Pulmonary artery endothelial cell (primary cell): Measurements from ENCODE around the gene PDE8B. TPM values are rescaled to one million over a fixed set of nuclear protein-coding genes. Genes with fewer than 3 reads are reported as not detected.

Experiments
- DNase-seq: peaks from one replicate; pipeline ENCODE4 v3.0.0-alpha.2; 2011; ENCODE audit warnings: low read depth, low spot score
- total RNA-seq: library from RNA; depleted of rRNA; stranded (reverse); fragments of >200 nt; gene quantifications from 2 replicates; pipeline ENCODE4 v1.2.3, GENCODE V29; 2014

The PDE8B gene
- total RNA-seq, 1 donor from 2014 or later: not detected

DNA sequence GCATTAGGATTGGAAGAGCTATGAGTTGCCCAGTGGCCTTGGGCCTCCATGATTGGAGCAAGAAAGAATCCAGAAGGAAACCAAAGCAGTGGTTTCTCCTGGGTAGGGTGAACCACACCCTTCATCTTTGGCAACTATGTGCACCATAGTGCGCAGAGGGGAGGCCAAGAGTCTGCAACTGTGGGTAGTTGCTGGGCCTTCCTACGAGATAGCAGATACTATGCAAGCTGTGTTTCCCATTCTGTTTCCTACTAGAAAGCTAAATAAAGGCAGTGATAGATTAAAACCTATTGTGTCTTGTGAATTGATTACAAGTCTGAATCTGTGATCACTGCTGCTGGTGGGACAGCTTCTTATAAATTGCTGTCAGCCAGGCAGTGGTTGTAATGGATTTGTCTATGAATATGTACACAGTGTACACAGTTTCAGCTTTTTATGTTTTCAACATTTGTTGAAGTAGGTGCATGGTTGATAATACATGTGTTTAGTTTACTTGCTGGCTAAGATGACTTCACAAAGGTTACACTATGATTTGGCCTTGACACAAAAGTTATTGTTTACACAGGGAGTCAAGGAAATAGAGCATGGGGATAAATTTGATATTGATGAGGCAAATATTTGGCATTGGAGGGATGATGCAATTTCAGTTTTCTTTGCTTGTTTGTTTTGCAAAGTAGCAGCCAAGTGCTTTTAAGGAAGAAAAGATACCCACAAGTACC is 23.7 kb upstream of the PDE8B start:
- no peak for DNase-seq

DNA sequence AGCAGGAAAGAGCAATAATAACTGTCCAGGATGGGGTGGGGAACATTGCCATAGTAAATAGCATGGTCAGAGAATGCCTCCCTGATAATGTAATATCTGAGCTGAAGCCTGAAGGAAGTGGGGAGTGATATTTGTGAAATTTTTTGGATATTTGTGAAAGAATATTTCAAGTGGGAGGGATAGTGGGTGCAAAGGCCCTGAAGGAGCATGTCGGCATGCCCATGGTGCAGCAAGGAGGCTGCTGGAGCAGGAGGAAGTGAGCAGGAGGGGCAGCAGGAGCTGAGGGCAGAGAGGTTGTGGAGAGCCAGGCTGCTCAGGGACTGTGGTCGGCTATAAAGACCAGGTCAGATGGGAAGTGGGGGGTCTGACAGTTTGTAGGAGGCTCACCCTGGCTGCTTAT is 21.1 kb upstream of the PDE8B start:
- DNase-seq: no peak

DNA sequence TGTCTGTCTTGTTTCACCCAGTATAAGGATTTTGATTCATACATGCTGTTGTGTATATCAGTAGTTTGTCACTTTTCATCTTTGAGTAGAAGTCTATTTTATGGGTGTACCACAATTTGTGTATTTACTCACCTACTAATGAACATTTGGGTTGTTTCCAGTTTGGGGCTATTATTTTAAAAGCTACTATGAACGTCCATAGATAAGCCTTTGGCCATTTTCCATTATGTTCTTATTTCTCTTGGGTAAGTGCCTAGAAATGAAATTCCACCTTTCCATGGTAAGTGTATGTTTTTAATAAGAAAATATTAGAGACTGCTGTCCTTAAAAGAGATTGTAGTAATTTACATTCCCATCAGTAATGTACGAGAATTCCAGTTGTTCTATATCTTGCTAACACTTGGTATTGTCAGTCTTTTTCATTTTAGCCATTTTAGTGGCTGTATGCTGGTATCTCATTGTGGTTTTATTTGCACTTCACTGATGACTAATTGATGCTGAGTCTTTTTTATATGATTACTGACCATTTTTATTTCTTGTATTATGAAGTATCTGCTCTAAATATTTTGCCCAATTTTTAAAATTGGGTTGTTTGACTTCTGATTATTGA is 17.9 kb upstream of the PDE8B start:
- no peak for DNase-seq

DNA sequence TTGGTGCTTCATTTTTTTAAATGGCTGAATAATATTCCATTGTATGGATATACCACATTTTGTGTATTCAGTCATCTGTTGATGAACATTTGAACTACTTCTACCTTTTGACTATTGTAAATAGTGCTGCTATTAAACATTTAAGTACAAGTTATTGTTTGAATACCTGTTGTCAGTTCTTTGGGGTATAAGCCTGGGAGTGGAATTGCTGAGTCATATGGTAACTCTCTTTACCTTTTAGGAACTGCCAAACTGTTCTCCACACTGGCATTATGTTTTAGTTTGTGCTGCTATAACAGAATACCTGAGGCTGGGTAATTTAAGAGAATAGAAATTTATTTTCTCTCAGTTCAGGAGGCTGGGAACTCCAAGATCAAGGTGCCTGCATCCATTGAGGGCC is 15.7 kb upstream of the PDE8B start:
- no peak for DNase-seq

DNA sequence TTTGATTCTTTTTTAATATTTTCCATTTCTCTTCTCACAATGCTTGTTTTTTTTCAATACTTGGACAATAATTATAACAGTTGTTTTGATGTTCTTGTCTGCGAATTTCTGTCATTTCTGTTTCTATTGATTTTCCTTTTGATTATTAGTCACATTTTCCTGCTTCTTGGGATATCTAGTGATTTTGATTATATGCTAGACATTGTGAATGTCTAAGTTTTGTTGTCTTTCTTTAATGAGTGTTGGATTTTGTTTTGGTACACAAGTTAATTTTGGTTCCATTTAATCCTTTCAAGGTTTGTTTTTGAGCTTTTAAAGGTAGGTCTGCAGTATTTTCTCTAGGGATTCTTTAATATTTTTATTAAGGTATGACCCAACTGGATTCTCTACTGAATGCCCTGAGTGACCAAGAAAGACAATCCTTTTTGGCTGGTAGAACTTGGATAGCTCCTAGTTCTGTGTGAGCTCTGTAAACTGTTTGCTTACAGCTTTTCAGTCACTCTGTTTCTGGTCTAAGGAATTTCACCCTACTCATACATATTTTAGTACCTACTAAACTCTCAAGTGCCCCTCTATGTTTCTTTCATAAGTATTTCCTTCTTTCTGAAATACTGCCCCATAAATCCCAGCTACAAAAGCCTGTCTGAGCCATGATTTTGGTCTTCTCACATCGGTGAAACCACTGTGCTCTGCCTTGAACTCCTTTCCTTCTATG is 12.5 kb upstream of the PDE8B start:
- no peak for DNase-seq

DNA sequence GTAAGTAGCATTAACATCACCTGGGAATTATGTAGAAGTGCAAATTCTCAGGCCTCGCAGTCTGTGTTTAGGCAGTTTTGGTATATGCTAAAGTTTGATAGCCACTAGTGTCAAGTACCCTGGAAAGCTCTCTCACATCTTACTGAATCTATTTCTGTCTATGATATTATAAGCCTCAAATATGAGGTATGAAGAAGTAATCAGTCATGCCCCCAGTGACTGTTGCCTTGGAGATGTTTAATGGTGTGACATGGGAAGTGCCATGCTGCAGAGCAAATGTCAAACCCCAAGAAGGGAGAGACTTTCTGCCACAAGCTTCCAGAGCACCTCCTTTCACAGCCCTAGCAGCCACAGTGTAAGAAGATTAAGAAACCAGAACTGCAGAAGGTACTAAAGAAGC is 9.8 kb upstream of the PDE8B start:
- DNase-seq: no peak

DNA sequence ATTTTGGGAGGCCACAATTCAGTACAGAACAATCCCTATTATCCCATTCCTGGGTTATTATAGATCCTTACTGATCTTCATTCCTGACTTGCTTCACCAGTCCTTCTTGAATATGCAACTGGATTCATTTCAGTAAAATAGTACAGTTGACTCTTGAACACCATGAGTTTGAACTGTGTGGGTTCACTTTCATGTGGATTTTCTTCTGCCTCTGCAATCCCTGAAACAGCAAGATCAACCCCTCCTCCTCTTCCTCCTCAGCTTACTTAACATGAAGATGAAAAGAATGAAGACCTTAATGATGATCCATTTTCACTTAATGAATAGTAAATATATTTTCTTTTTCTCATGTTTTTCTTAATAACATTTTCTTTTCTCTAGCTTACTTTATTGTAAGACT is 8.3 kb upstream of the PDE8B start:
- DNase-seq: no peak

DNA sequence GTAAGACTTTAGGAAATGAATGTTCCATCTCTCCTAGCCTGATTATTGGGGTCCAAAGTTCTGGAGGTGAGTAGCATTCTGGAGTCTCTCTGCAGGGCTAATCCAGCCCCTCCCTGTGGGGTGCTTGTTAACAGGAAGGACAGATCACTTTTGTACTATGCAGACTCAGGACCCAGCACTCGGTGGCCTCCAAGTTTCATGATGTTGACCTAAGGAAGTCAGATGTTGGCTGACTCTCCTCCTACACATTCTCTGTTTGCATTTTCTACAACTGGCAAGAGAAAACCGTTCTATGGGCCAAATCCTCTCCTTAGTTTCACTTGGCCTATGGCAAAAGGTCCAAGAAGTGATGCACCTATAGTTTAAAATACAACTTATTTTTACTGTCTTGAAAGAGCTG is 5.5 kb upstream of the PDE8B start:
- DNase-seq: no peak

DNA sequence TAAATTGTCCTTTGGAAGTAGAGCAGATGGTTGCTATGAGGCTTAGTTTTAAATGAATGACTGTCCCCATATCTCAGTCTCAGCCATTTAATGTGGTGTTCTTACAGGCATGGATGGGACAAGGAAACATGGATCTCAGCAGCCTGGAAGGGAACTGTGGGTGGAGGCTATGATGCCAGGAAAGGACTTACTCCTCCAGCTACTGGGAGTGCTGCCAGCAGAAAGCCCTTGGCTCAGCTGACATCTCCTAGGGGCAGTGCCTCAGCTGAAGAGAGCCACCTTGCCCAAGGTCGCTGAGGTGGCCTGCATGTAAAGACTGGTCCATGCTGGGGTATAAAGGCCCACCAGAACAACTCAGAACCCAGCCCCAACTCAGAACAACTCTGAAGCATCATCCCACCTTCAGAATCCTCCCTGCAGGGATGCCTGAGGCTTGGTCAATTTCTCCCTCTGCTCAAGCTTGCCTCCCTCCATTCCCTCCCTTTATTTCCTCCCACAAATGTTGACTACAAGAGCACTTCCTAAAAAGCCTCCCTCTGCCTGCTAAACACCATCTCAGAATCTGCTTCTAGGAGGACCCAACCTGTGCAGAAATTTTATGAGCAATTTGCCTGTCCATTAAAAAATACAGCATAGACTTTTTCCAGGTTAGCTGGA is 1.8 kb upstream of the PDE8B start:
- DNase-seq: no peak

DNA sequence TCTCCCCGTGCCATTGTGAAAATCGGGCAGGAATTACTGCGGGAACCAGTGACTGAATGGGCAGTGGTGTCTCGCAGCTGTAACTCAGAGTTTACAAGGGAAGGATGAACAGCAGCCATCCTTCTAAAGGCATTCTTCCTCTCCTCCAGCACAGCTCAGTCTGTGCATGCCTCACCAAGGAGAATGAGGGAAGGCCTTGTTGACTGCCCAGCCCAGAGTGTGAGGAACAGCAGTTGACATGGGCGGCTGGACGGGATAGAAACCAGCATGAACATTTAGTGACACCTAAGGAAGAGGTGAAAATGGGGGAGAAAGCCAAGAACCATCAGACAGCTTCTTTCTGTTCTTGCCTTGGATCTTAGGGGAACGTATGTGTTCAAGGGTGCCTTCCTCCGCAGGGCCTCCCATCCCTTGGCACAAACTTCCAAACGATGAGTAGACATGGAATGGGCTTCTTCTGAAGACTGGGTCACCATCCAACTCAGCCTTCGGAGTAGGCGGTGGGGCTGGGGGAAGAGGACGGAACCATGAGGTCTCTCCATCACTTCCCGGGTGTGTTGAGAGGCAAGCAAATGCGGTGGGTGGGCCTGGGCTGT is 887 bp upstream of the PDE8B start:
- DNase-seq: no peak

DNA sequence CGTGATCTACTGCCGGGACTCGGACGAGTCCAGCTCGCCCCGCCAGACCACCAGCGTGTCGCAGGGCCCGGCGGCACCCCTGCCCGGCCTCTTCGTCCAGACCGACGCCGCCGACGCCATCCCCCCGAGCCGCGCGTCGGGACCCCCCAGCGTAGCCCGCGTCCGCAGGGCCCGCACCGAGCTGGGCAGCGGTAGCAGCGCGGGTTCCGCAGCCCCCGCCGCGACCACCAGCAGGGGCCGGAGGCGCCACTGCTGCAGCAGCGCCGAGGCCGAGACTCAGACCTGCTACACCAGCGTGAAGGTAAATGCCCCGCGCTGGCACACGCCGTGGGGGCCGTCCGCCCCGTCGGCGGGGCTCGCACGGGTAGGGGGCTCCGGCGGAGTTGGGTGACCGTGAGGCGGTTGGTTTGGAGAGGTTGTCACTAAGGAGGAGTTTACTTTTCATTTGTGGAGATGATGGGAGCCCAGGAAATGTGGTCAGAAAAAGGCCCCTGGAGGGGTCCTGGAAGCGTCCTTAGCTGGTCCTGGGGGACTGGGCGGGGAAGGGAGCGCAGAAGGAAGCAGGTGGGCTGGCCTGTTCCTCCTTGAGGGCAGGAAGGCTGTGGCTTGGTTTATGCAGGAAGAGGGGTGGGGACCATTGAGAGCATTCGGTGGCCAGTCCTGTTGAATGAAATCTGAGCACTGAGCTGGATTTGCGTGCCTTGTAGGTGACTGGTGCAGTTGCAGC is 647 bp downstream of the PDE8B start:
- no peak for DNase-seq

DNA sequence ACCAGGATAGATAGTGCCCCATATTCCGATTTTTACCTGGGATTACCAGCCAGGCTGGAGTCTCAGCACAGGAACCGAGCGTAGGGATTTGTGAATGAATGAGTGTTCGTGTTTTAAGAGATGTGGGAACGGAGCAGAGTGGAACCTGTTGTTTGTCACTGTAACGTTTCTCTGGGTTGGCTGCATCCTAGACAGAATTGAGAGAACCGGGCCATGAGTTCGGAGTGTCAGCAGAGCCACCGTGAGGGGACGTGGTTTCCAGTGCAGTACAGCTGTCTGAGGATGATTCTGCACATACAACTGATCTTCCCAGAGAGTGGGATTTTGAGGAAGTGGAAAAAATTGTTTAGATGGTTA is 1.2 kb downstream of the PDE8B start:
- no peak for DNase-seq

DNA sequence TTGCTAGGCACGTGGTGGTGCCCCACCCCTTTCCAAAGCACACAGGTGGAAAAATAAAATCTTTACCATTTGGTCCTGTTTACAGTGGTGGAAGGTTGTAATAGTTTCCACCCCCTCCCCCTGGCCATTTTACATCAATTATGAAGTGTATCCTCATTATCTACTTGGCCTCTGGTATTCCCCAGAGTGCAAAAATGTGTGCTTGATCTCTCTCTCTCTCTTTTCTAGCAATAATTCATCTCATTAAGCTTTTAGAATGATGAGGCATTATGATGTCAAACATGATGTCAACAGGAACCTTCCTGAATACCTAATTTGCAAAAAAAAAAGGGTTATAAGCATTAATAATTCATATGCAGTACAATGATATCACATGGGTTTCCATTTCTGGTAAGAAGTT is 3.1 kb downstream of the PDE8B start:
- no peak for DNase-seq

DNA sequence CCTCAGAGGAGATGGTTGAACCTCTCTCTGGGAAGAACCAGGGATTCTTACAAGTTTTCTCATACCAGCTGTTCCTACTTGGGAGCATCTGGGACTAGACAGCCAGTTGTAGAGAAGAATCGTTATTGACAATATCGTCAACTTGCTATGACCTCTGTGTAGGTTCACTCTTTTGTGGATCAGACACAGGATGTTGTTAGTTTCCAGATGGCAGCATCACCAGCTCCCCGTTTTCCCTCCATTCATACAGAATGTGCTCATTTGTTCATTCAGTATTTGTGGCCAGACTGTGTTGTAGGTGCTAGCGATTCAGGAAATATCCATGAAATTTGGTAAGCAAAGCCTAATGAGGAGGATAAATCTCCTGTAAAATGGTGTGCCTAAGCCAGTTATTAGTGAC is 3.7 kb downstream of the PDE8B start:
- no peak for DNase-seq

DNA sequence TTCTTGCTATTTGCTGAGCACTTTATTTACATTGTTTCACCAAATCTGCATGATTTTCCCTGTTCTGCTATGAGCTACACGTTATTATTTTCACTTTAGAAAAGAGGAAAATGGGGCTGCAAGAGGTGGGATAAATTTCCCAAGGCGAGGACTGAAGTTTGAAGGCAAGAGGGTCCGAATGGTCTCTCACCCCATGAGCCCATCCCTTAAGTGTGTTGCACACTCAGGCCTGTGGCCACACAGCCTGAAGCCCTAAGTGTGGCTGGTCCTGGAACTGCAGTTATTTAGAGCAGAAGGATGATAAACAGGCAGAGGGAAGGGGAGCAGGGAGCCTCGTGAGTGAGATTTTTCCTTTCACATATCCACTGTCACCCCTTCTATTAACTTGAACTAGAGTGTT is 7.8 kb downstream of the PDE8B start:
- no peak for DNase-seq

DNA sequence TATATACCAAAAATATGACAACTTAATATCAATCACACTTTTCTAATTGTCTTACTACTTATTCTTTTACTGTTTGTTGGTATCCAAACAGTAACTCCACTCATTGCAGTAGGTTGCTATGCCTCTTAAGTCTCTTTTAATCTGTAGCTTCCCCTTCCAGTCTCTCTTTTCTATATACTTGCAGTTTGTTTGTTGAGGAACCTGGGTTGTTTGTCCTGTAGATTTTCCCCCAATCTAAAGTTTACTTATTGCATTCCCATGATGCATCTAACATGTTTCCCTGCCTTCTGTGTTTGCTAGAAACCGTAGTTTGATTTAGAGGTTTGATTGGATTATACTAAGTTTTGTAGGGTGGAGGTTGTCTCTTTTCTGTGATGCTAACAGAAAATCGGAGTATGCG is 10.6 kb downstream of the PDE8B start:
- DNase-seq: no peak

DNA sequence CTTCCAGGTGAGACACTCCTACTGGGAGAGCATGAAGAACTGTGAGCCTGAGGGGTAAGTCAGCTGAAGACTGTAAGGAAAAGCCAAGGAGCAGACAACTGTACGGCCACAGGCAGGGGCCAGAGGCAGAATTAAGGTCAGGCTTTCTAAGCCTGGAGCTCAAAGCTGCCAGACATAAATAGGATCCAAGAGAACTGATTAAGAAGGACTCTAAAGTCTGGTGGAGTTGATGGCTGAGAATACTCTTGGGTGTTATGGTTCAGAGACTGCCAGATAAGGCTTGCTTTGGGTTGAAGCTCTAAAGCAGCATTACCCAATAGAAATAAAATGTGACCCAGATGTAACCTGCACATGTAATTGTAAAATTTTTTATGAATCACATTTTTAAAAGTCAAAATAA is 12.2 kb downstream of the PDE8B start:
- DNase-seq: no peak

DNA sequence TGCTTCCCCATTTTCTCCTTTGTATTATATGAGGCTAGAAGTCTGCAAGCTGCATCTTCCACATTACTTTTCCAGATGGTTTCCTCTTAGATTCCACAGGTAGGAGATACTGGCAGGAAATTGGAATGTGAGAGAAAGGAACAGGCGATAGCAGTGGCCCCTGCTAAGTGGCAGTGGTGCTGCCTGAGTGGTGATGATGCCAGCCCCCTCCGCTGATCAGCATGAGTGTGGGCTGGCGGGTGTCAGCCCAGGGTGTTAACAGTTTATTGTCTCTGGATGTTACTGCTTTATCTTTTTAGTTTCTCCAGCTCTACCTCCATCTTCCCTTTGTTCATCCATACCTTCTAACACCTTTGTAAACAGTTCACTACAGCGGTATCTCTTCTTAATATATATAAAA is 13.2 kb downstream of the PDE8B start:
- DNase-seq: no peak

DNA sequence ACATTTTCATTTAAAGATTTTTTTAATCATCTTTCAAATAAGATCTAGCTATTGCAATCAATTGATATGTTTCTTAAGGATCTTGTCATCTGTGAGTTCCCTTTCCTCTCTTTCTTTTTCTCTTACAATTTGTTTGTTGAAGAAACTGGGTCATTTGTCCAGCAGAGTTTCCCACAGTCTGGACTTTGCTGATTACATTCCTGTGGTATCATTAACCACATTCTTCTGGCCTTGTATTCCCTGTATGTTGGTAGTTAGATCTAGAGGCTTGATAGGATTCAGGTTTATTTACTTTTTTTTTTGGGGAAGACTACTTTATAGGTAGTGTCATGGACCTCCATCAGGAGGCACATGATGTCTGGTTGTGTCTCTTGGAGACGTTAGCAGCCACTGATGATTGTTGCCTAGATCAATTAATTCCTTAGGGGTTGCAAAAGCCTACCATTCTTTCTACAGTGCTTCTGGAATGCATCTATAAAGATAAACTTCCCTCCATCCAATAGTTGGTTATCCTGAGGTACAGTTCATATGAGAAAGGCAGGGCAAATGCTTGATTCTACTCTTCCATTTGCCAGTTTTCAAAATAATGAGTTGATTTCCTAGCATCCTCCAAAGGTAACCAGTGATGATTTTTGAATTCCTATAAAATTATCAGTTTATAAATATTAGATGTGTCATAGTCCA is 14.3 kb downstream of the PDE8B start:
- DNase-seq: no peak

DNA sequence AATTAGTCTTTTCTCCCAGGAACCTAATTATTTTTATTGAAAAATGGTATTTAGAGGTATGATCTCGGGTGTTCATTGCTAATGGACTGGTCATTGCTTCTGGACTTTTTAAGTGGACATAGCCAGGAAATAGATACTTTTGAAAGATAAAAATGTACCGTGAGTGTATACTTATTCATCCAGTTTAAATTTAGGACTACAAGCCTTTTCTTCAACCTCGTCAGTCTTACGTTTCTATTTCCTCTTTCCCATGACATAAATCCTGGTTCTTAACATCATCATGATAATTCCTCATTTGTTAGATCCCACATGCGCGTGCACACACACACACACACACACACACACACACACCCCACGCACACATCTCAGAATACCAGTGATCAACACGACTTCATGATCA is 15.1 kb downstream of the PDE8B start:
- no peak for DNase-seq

DNA sequence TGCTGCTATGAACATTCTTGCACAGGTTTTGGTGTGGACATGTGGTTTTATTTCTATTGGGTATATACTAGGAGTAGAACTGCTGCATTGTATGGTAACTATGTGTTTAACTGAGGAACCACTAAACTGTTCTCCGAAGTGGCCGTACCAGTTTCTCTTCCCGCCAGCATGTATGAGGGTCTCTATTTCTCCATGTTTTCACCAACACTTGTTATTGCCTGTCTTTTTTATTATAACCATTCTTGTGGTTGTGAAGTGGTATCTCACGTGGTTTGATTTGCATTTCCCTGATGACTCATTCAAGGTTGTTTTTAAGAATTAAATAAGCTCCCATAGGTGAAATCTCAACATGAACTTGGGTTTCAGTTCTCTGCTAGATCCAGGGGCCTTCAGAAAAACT is 19.4 kb downstream of the PDE8B start:
- no peak for DNase-seq
